WTC11 (cell line): ENCODE measurements around the gene PRDM15. TPM values are rescaled to one million over a fixed set of nuclear protein-coding genes. Genes with fewer than 3 reads are reported as not detected.

ENCODE experiments used
- ATAC-seq: fragments of 200-7000 bp; cut with Tn5 transposase; 2 replicates; pipeline ENCODE4 v1.10.0; 2021; ENCODE audit warnings: mild to moderate bottlenecking, moderate library complexity
- CTCF ChIA-PET: fragments of 300-600 bp; sonication (Branson Sonifier 250); formaldehyde crosslinking; loops from one replicate; lab custom pipeline; 2021; ENCODE audit warnings: antibody characterized with exemption; lab: Charles Lee
- POLR2A ChIA-PET: fragments of 350-600 bp; sonication (Branson Sonifier 250); formaldehyde crosslinking; loops from one replicate; lab custom pipeline; 2021; ENCODE audit warnings: antibody characterized with exemption; lab: Charles Lee
- DNase-seq: peaks from one replicate; pipeline ENCODE4 v3.0.0; 2021; ENCODE audit warnings: low spot score
- H3K27ac Mint-ChIP-seq: 2 replicates; pipeline ENCODE4 v1.8.0; 2021; ENCODE audit warnings: mixed read lengths
- H3K27me3 Mint-ChIP-seq: 2 replicates; pipeline ENCODE4 v1.8.0; 2021; ENCODE audit warnings: low read depth, mild to moderate bottlenecking, moderate library complexity, mixed read lengths
- H3K36me3 Mint-ChIP-seq: 2 replicates; pipeline ENCODE4 v1.8.0; 2021; ENCODE audit warnings: mixed read lengths
- H3K4me1 Mint-ChIP-seq: 2 replicates; pipeline ENCODE4 v1.8.0; 2022; ENCODE audit warnings: mixed read lengths
- H3K4me3 Mint-ChIP-seq: 2 replicates; pipeline ENCODE4 v1.8.0; 2021; ENCODE audit warnings: mild to moderate bottlenecking, moderate library complexity, mixed read lengths
- H3K9me3 Mint-ChIP-seq: 2 replicates; pipeline ENCODE4 v1.8.0; 2021; ENCODE audit warnings: mixed read lengths
- CBFB ChIP-seq: sonication (generic); formaldehyde crosslinking; IDR thresholded peaks from 2 replicates; pipeline ENCODE4 v1.8.1; 2022; ENCODE audit warnings: mild to moderate bottlenecking, low read depth, missing genetic modification reagents
- CREM ChIP-seq: sonication (generic); formaldehyde crosslinking; IDR thresholded peaks from 2 replicates; pipeline ENCODE4 v1.8.1; 2022; ENCODE audit warnings: mild to moderate bottlenecking, missing genetic modification reagents, moderate library complexity
- EMX1 ChIP-seq: fragments of 250-450 bp; sonication (Bioruptor Pico); IDR thresholded peaks from 2 replicates; pipeline ENCODE4 v1.8.0; 2021; ENCODE audit warnings: mild to moderate bottlenecking
- FOXP1 ChIP-seq: sonication (generic); formaldehyde crosslinking; IDR thresholded peaks from 2 replicates; pipeline ENCODE4 v1.8.0; 2022; ENCODE audit warnings: missing genetic modification reagents, mild to moderate bottlenecking, moderate library complexity, borderline replicate concordance
- MXD4 ChIP-seq: fragments of 250-450 bp; sonication (Bioruptor Pico); IDR thresholded peaks from 2 replicates; pipeline ENCODE4 v1.8.0; 2021; ENCODE audit warnings: mild to moderate bottlenecking, moderate library complexity, borderline replicate concordance
- RELA ChIP-seq: sonication (generic); formaldehyde crosslinking; IDR thresholded peaks from 2 replicates; pipeline ENCODE4 v1.8.1; 2022; ENCODE audit warnings: missing genetic modification reagents, mild to moderate bottlenecking, borderline replicate concordance
- RORB ChIP-seq: fragments of 250-450 bp; sonication (Bioruptor Pico); IDR thresholded peaks from 2 replicates; pipeline ENCODE4 v1.9.0; 2021; ENCODE audit warnings: mild to moderate bottlenecking
- TP53 ChIP-seq: sonication (generic); formaldehyde crosslinking; IDR thresholded peaks from 2 replicates; pipeline ENCODE4 v1.8.1; 2023; ENCODE audit warnings: mild to moderate bottlenecking, missing genetic modification reagents
- ZNF263 ChIP-seq: sonication (generic); formaldehyde crosslinking; IDR thresholded peaks from 2 replicates; pipeline ENCODE4 v1.8.1; 2022; ENCODE audit warnings: low read depth, mild to moderate bottlenecking, moderate library complexity, missing genetic modification reagents
- ZNF396 ChIP-seq: fragments of 250-450 bp; sonication (Bioruptor Pico); IDR thresholded peaks from 2 replicates; pipeline ENCODE4 v1.8.0; 2021; ENCODE audit warnings: mild to moderate bottlenecking, moderate library complexity, borderline replicate concordance
- total RNA-seq: library from RNA; stranded (reverse); gene quantifications from 3 replicates; pipeline ENCODE4 v1.2.3, GENCODE V29; 2021
- TF ChIP-seq, protein P1 (sequence below): sonication (generic); formaldehyde crosslinking; IDR thresholded peaks from 2 replicates; pipeline ENCODE4 v1.8.1; 2022; ENCODE audit warnings: missing genetic modification reagents, borderline replicate concordance
- TF ChIP-seq, protein P2 (sequence below): sonication (generic); formaldehyde crosslinking; IDR thresholded peaks from 2 replicates; pipeline ENCODE4 v1.8.1; 2023; ENCODE audit warnings: mild to moderate bottlenecking, missing genetic modification reagents
- TF ChIP-seq, protein P3 (sequence below): sonication (generic); formaldehyde crosslinking; IDR thresholded peaks from 2 replicates; pipeline ENCODE4 v1.8.0; 2022; ENCODE audit warnings: mild to moderate bottlenecking, missing genetic modification reagents
- TF ChIP-seq, protein P4 (sequence below): sonication (generic); formaldehyde crosslinking; IDR thresholded peaks from 2 replicates; pipeline ENCODE4 v1.8.0; 2023; ENCODE audit warnings: missing genetic modification reagents
- TF ChIP-seq, protein P5 (sequence below): sonication (generic); formaldehyde crosslinking; IDR thresholded peaks from 2 replicates; pipeline ENCODE4 v1.8.1; 2023; ENCODE audit warnings: mild to moderate bottlenecking, missing genetic modification reagents, moderate library complexity
- TF ChIP-seq, protein P6 (sequence below): sonication (generic); formaldehyde crosslinking; IDR thresholded peaks from 2 replicates; pipeline ENCODE4 v1.8.0; 2022; ENCODE audit warnings: mild to moderate bottlenecking, missing genetic modification reagents
- TF ChIP-seq, protein P7 (sequence below): sonication (generic); formaldehyde crosslinking; IDR thresholded peaks from 2 replicates; pipeline ENCODE4 v1.8.1; 2022; ENCODE audit warnings: mild to moderate bottlenecking, missing genetic modification reagents, moderate library complexity, borderline replicate concordance
- TF ChIP-seq, protein P8 (sequence below): sonication (generic); formaldehyde crosslinking; IDR thresholded peaks from 2 replicates; pipeline ENCODE4 v1.8.0; 2023; ENCODE audit warnings: mild to moderate bottlenecking, missing genetic modification reagents

Gene PRDM15
- total RNA-seq, 1 experiment from 2014 or later: 12.9 TPM

DNA sequence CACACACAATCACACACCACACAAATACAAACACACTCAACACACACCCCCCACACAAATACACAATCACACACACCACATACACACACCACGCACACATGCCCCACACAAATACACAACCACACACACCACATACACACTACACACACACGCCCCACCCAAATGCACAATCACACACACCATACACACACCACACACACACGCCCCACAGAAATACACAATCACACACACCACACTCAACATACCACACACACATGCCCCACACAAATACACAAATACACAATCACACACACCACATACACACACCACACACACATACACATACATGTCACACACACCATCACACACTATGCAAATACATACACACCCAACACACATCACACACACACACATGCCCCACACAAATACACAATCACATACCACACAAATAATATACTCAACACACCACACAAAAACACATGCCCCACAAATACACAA is 50.2 kb downstream of the PRDM15 start:
- TF ChIP-seq, protein P1, sequence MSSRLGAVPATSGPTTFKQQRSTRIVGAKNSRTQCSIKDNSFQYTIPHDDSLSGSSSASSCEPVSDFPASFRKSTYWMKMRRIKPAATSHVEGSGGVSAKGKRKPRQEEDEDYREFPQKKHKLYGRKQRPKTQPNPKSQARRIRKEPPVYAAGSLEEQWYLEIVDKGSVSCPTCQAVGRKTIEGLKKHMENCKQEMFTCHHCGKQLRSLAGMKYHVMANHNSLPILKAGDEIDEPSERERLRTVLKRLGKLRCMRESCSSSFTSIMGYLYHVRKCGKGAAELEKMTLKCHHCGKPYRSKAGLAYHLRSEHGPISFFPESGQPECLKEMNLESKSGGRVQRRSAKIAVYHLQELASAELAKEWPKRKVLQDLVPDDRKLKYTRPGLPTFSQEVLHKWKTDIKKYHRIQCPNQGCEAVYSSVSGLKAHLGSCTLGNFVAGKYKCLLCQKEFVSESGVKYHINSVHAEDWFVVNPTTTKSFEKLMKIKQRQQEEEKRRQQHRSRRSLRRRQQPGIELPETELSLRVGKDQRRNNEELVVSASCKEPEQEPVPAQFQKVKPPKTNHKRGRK: no peak
- TF ChIP-seq, protein P2, sequence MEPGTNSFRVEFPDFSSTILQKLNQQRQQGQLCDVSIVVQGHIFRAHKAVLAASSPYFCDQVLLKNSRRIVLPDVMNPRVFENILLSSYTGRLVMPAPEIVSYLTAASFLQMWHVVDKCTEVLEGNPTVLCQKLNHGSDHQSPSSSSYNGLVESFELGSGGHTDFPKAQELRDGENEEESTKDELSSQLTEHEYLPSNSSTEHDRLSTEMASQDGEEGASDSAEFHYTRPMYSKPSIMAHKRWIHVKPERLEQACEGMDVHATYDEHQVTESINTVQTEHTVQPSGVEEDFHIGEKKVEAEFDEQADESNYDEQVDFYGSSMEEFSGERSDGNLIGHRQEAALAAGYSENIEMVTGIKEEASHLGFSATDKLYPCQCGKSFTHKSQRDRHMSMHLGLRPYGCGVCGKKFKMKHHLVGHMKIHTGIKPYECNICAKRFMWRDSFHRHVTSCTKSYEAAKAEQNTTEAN (CRISPR knock-in tag): no peak
- no peak for TF ChIP-seq ZNF396 (CRISPR knock-in tag)
- ATAC-seq (no peak), DNase-seq (no peak)
- POLR2A ChIA-PET: no interaction called here
- Mint-ChIP-seq H3K27me3 (no peaks in the 10 kb centered on the region), H3K36me3 (no peaks in the 10 kb centered on the region), H3K9me3 (no peaks in the 10 kb centered on the region), H3K27ac (no peak overlapping the region), H3K4me1 (no peaks in the 10 kb centered on the region), H3K4me3 (no peak overlapping the region)
- CTCF ChIA-PET: no interaction called here

DNA sequence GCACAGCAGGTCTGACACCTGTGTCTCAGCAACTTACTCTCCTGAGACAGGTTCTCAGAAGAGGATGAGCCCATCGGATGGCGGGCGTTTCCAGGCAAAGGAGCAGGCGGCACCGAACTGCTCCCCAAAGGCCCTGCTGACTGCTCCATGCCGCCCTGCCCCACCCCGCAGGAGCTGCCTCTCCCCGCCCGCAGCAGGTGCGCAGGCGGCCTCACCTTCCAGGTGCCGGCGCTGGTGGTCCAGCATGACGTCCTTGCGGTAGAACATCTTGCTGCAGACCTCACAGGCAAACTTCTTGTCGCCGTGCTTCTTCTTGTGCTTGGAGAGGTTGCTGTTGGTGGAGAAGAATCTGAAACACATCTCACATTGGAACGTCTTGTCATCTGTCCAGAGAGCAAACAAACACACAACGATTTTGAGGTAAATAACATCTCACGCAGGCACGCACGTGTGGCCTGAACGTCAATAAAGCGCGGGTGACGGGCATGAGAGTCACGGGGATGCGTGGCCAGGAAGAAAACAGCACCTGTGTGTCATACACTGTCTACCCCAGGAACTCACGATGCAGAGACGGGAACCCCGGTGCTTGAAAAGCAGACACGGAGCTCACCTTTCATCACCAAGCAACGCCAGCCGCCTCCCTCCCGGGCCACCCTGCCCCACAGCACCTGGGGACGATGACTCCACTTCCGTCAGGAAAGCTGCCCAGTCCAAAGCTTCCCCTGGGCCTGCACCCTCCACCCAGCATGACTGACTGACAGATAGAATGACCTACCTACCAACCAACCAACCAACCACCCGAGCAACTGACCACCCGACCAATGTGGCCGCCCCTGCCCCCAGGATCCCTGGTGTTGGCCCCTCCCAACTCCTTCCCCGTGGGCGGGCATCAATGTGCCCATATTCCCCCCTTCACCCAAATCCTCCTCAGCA is 50.9 kb downstream of the PRDM15 start:
- no peak for ATAC-seq
- POLR2A ChIA-PET: no interaction called here
- H3K27me3 Mint-ChIP-seq: no peaks in the 10 kb centered on the region
- TF ChIP-seq RELA (no peak), TP53 (CRISPR knock-in tag) (no peak), ZNF263 (no peak), CREM (CRISPR knock-in tag) (no peak), FOXP1 (CRISPR knock-in tag) (no peak), EMX1 (CRISPR knock-in tag) (no peak), MXD4 (no peak), CBFB (CRISPR knock-in tag) (no peak), RORB (CRISPR knock-in tag) (no peak)
- TF ChIP-seq, protein P3, sequence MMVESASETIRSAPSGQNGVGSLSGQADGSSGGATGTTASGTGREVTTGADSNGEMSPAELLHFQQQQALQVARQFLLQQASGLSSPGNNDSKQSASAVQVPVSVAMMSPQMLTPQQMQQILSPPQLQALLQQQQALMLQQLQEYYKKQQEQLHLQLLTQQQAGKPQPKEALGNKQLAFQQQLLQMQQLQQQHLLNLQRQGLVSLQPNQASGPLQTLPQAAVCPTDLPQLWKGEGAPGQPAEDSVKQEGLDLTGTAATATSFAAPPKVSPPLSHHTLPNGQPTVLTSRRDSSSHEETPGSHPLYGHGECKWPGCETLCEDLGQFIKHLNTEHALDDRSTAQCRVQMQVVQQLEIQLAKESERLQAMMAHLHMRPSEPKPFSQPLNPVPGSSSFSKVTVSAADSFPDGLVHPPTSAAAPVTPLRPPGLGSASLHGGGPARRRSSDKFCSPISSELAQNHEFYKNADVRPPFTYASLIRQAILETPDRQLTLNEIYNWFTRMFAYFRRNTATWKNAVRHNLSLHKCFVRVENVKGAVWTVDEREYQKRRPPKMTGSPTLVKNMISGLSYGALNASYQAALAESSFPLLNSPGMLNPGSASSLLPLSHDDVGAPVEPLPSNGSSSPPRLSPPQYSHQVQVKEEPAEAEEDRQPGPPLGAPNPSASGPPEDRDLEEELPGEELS (CRISPR knock-in tag): no peak
- TF ChIP-seq, protein P4, sequence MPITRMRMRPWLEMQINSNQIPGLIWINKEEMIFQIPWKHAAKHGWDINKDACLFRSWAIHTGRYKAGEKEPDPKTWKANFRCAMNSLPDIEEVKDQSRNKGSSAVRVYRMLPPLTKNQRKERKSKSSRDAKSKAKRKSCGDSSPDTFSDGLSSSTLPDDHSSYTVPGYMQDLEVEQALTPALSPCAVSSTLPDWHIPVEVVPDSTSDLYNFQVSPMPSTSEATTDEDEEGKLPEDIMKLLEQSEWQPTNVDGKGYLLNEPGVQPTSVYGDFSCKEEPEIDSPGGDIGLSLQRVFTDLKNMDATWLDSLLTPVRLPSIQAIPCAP (CRISPR knock-in tag): no peak
- TF ChIP-seq, protein P5, sequence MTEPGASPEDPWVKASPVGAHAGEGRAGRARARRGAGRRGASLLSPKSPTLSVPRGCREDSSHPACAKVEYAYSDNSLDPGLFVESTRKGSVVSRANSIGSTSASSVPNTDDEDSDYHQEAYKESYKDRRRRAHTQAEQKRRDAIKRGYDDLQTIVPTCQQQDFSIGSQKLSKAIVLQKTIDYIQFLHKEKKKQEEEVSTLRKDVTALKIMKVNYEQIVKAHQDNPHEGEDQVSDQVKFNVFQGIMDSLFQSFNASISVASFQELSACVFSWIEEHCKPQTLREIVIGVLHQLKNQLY: no peak
- TF ChIP-seq, protein P2 (CRISPR knock-in tag): no peak
- TF ChIP-seq, protein P6, sequence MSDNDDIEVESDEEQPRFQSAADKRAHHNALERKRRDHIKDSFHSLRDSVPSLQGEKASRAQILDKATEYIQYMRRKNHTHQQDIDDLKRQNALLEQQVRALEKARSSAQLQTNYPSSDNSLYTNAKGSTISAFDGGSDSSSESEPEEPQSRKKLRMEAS (CRISPR knock-in tag): no peak
- TF ChIP-seq, protein P7, sequence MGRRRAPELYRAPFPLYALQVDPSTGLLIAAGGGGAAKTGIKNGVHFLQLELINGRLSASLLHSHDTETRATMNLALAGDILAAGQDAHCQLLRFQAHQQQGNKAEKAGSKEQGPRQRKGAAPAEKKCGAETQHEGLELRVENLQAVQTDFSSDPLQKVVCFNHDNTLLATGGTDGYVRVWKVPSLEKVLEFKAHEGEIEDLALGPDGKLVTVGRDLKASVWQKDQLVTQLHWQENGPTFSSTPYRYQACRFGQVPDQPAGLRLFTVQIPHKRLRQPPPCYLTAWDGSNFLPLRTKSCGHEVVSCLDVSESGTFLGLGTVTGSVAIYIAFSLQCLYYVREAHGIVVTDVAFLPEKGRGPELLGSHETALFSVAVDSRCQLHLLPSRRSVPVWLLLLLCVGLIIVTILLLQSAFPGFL (CRISPR knock-in tag): no peak
- TF ChIP-seq, protein P1: no peak
- TF ChIP-seq, protein P8, sequence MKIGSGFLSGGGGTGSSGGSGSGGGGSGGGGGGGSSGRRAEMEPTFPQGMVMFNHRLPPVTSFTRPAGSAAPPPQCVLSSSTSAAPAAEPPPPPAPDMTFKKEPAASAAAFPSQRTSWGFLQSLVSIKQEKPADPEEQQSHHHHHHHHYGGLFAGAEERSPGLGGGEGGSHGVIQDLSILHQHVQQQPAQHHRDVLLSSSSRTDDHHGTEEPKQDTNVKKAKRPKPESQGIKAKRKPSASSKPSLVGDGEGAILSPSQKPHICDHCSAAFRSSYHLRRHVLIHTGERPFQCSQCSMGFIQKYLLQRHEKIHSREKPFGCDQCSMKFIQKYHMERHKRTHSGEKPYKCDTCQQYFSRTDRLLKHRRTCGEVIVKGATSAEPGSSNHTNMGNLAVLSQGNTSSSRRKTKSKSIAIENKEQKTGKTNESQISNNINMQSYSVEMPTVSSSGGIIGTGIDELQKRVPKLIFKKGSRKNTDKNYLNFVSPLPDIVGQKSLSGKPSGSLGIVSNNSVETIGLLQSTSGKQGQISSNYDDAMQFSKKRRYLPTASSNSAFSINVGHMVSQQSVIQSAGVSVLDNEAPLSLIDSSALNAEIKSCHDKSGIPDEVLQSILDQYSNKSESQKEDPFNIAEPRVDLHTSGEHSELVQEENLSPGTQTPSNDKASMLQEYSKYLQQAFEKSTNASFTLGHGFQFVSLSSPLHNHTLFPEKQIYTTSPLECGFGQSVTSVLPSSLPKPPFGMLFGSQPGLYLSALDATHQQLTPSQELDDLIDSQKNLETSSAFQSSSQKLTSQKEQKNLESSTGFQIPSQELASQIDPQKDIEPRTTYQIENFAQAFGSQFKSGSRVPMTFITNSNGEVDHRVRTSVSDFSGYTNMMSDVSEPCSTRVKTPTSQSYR: no peak

More for the DNA sequence above, 50.9 kb downstream of the PRDM15 start:
- Mint-ChIP-seq H3K36me3 (no peaks in the 10 kb centered on the region), H3K4me3 (no peak overlapping the region), H3K9me3 (no peaks in the 10 kb centered on the region), H3K27ac (no peak overlapping the region), H3K4me1 (no peaks in the 10 kb centered on the region)
- CTCF ChIA-PET: interaction anchor here (2.1 kb wide), 1 partner anchor 12 kb away, joined by 8 read pairs; no protein-coding TSS in a partner anchor
- DNase-seq: no peak
